Measurements from ENCODE around the gene RBMS2.
"Not testable (repeated sequence)": the region's sequence is repeated elsewhere in the genome, so short reads cannot be mapped to it uniquely, and the experiment has no call there.

- TF ChIP-seq POLR2AphosphoS5 (IDR thresholded peaks at IDR 0.05; ENCODE audit: borderline replicate concordance, low read depth, low read length); EZH2 (IDR thresholded peaks at IDR 0.05): not testable (repeated sequence)
Measured at GRCh38 chr12:56499879-56500278, 21.7 kb upstream of the RBMS2 start.
